AG04449 (cell line): ENCODE data around the gene MAD1L1.
A peak's percentile ranks its signal among the peaks of the same experiment; 100 is the strongest.

Source experiments
- CTCF ChIA-PET: fragments of 350-600 bp; formaldehyde crosslinking; extraction: SDS; loops from one replicate; lab custom pipeline; 2021; ENCODE audit warnings: antibody characterized with exemption; lab: Yijun Ruan, JAX
- POLR2A ChIA-PET: fragments of 400-600, 350-600 bp; formaldehyde crosslinking; extraction: SDS; loops from one replicate; lab custom pipeline; 2020; ENCODE audit warnings: antibody characterized with exemption, inconsistent platforms; lab: Yijun Ruan, JAX
- DNase-seq: peaks from one replicate; pipeline ENCODE4 v3.0.0-alpha.2; 2010; ENCODE audit warnings: low read depth, low spot score
- H3K4me3 ChIP-seq: 2 replicates; pipeline ENCODE4 v1.5.1; 2011; ENCODE audit warnings: low read depth, mild to moderate bottlenecking, control low read depth, low read length
- CTCF ChIP-seq: IDR thresholded peaks from one replicate; pipeline ENCODE4 v1.5.1; 2011; ENCODE audit warnings: mild to moderate bottlenecking, moderate library complexity, low read length, control low read depth, inconsistent platforms; ENCODE audit not compliant: insufficient read depth; ENCODE audit errors: missing control alignments

The MAD1L1 gene

DNA sequence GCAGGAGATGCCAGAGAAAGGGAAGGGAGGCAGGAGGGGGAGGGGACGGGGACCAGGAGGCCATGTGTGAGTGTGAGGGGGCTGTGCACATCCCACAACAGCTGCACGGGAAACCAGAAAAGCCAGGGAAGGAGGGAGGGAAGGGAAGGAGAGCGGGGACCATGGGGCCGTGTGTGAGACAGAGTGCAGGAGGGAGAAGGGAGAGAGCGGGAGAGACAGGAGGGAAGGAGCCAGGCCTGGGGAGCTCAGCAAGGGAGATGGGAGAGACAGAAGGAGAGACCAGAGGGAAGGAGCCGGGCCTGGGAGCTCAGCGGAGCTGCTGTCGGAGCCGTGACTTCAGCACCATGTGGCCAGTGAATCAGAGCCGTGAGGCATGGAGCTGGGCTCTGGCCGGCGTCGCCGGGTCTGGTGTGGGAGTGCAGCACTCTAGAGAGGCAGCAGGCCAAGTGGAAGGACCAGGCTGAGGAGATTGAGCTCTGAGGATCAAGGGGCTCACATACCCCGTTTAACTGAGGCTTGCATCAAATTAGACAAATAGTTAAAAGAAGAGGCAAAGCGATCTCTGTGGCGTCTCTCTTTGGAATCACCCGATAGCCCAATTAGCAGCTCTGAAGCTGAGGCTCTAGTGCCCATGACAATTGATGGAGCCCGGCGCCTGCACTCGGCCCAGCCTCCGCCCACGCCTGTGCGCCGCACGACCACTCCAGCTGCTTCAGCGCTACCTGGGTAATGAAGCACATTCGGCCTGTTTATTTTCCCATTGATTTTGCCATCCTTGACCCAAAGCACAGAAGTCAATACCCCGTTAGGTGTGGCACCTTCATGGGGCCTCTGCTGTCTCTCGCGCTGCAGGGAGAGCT is 150.4 kb downstream of the MAD1L1 start:
- no peak overlapping the region for H3K4me3 ChIP-seq
- ChIA-PET CTCF (interaction anchor here (0.7 to 2.5 kb wide), 6 partner anchors 12 to 503 kb away, joined by 3 to 10 read pairs (median 4); no protein-coding TSS in a partner anchor), POLR2A (interaction anchor here (0.7 to 1.1 kb wide), 2 partner anchors 11 to 64 kb away, joined by 3 to 5 read pairs; no protein-coding TSS in a partner anchor)
- TF ChIP-seq CTCF = no peak
- peak; percentile 37 for DNase-seq

DNA sequence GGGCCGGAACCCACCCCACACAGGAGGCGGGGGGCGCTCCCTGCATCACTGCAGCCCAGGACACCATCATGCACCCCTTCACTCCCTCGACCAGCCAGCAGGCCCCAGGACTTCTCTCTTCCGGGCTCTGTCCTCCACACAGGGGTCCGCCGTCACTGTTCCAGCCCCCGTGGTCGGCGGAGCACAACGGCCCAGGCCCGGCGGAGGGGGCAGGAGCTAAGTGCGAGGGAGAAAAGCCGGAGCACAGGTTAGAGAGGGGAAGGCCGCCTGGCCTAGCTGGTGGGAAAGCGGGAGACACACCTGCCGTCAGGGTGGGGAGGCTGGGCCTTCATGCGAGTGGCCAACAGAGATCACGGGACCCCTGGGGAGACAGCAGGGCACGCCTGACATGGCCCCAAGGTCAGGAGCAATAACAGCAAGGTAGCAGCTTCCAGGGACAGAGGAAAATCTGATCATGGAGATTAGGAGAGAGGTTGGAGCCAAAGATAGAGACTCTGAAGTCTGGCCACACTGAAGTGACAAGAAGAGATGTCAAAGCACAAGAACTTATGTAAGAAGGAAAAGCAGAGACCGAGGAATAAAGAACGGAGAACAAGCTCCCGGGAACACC is 151.1 kb downstream of the MAD1L1 start:
- no peak for DNase-seq
- TF ChIP-seq CTCF = no peak
- CTCF ChIA-PET = interaction anchor here (0.8 to 2.5 kb wide), 4 partner anchors 23 to 503 kb away, joined by 3 to 10 read pairs (median 5); no protein-coding TSS in a partner anchor
- POLR2A ChIA-PET = interaction anchor here (0.7 to 1.1 kb wide), 2 partner anchors 12 to 63 kb away, joined by 3 to 5 read pairs; no protein-coding TSS in a partner anchor
- no peak overlapping the region for H3K4me3 ChIP-seq

DNA sequence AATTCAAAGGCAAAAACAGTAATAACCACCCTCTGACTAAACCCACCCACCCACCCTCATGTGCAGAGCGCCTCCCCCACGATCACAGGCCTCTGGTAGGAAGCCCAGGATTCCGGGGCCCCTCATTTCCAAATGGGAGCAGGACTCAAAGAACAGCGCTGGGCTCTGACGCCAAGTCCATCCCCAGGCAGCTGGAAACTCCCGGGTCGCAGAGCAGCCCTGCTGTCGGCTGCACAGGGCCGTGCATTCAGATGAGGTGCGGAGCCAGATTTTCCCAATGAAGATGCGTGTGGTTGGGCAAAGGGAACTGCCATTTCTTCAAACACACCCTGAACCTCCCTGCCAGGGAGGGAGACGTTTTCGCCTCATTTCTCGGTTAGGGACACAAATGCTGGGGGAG is 152.3 kb downstream of the MAD1L1 start:
- ChIA-PET POLR2A (no interaction called here), CTCF (no interaction called here)

DNA sequence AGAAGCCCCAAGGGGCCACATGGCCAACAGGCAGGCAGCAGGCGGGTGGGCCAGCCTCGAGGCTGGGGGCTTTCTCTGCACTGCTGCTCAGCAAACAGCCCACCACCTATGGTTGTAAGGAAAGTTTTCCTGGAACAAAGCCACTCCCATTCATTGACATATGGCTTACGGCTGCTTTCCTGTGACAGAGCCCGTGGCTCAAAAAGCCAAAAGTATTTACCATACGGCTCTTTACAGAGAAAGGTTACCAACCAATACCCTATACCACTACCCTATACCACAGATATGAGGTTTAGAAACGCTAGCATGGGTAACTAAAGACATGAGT is 152.7 kb downstream of the MAD1L1 start:
- ChIA-PET CTCF (no interaction called here), POLR2A (no interaction called here)

More for the DNA sequence above, 152.3 kb downstream of the MAD1L1 start:
- no peak overlapping the region for H3K4me3 ChIP-seq
- no peak for DNase-seq
- TF ChIP-seq CTCF = no peak

DNA sequence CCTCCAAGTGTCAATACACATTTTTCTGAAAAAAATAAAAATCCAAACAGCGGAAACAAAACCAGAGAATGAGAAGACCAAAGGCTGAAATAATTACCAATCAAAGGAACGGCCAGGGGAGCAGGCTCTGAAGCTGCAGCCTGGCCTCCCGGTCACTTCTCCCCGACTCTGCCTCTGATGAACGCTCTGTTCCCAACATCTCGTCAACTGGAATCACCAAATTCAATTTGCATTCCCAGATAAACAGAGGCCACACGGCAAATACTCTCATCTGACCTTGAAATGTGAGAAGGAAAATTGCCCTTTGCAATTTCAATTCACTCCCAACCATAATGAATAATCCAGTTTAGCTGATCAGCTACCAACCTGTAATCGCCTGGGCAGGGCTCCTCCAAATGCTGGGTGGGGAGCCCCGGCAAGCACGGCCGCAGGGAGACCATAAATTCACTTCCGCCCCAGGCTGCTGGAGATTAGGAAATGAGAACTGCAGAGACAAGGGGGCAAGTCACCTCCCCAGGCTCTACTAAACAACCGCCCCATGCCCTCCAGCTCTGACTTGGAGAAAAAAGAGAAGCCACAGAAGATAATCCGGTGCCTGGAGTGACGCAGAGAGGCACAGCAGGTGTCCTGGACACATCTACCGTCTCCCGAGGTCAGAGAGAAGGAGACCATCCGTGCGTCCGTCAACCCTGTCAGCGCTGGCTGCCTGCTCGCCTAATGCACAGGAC is 153.2 kb downstream of the MAD1L1 start:
- POLR2A ChIA-PET = no interaction called here
- DNase-seq = no peak
- TF ChIP-seq CTCF = no peak
- CTCF ChIA-PET = no interaction called here
- H3K4me3 ChIP-seq = no peak overlapping the region

More for the DNA sequence above, 152.7 kb downstream of the MAD1L1 start:
- TF ChIP-seq CTCF = no peak
- H3K4me3 ChIP-seq = no peak overlapping the region
- DNase-seq = no peak
